GM12874 (cell line): Measurements from ENCODE around the gene NRIP1.

Experiments used
- TF ChIP-seq, protein P1 (sequence below): IDR thresholded peaks from 2 replicates; pipeline ENCODE4 v1.5.1; 2011; ENCODE audit warnings: low read depth, mild to moderate bottlenecking, control low read depth, low read length, moderate library complexity; ENCODE audit not compliant: insufficient read depth

NRIP1 gene

DNA sequence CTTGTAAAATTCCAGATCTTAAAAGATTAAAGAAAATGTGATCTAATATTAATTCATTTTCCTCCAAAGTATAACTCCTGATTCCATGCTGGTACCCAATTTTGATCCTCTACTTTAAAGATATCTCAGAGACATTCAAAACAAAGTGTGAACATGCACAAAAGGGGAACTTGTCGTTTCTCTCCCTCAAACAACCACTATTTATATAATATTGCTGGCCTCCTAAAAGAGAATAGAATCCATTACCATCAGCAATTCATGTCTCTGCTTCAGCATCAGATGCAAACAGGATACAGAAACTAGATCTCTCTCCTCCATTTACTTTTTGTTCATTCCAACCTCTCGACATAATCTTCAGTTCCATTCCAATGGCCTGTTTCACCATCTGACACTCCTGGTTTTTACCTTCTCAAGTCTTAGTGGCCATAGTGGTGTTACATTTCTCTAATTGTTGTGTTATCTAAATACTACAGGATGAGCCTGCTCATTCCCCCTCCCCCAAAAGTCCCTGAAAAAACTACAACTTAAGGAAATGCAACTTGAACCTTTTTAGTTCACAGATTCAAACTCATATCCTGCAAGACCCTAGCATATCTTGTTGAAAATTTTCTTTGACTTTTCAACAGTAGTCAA lies 4.1 kb downstream of the NRIP1 start:
- TF ChIP-seq, protein P1, sequence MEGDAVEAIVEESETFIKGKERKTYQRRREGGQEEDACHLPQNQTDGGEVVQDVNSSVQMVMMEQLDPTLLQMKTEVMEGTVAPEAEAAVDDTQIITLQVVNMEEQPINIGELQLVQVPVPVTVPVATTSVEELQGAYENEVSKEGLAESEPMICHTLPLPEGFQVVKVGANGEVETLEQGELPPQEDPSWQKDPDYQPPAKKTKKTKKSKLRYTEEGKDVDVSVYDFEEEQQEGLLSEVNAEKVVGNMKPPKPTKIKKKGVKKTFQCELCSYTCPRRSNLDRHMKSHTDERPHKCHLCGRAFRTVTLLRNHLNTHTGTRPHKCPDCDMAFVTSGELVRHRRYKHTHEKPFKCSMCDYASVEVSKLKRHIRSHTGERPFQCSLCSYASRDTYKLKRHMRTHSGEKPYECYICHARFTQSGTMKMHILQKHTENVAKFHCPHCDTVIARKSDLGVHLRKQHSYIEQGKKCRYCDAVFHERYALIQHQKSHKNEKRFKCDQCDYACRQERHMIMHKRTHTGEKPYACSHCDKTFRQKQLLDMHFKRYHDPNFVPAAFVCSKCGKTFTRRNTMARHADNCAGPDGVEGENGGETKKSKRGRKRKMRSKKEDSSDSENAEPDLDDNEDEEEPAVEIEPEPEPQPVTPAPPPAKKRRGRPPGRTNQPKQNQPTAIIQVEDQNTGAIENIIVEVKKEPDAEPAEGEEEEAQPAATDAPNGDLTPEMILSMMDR = no peak

DNA sequence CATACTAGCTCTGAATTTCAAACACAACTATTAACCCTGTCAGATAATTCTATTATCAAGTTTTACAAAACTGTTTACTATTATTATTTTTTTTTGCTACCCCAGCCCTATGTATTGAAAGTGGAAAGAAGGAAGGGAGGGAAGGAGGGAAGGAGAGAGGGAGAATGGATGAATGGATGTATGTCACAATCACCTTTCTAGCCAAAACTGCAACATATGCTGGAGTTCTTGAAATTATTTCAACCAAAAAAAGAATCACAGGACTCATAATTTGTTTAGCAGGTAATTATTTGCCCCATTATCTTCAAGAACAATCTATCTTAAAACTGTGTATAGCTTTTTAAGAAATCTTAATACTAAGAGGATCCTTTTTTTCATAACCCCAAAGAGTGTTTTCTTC lies 5.4 kb downstream of the NRIP1 start:
- TF ChIP-seq, protein P1 = no peak

DNA sequence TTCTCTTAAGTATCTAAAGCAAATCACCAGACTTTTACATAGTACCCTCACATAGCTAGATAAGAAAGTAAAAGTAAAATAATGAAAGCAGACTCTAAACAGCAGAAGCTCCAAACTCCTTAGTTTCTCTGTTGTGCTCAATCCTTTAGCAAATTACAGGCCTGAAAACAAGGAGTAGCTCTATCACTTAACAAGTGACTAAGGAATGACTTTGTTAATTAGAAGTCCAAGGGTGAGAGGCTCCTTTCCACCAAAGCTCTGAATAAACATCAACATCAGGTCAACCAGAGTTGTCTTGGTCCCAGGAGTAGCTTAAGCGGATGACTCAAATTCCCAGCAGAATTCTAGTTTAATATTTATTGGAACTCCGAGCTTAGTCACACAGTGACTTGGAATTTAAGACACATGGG lies 5.9 kb downstream of the NRIP1 start:
- TF ChIP-seq, protein P1 = no peak

DNA sequence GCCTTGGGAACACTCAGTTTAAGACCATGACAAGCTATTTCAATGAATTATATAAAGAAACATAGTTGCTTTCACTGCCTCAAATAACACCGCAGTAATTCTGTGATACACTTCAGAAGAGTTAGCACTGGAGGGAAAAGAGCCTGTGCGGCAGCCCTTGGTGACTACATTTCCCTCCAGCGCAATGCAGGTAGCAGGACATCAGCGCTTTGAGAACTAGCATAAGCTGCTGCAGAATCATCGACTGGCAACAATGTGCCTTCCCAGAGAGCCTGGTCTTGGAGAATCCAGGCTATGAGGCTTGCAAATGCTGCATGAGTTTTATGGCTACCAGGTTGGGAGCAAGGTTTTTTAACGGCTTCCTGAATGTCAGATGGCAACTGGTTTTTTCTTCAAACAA lies 7.5 kb downstream of the NRIP1 start:
- TF ChIP-seq, protein P1 = no peak

DNA sequence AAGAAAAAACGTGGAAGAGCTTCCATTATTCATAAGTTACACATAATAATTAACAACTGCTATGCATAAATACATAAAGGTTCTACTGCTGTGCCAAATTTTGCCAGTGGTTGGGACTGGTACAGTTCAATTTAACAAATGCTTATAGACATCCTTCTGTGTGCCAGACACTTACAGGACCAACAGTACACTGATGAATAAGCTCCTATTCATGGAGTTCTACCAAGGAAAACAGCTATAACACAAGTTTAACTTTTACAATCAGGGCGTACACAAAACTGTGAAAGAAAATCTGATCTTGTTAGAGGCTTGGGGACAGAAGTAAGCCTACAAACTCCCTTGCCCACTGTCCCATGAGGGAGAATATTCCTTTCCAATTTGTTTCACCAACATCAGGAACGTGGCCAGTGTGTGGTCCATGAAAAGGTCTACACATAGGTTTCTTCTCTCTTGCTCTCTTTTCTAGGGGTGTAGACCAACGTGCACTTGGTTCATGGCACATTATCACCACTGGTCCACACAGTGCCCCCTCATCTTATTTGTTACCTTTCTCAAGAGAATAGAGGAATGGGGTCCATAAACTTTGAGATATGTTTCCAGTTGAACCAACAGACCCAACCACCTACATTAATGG lies 10.1 kb downstream of the NRIP1 start:
- TF ChIP-seq, protein P1 = no peak

DNA sequence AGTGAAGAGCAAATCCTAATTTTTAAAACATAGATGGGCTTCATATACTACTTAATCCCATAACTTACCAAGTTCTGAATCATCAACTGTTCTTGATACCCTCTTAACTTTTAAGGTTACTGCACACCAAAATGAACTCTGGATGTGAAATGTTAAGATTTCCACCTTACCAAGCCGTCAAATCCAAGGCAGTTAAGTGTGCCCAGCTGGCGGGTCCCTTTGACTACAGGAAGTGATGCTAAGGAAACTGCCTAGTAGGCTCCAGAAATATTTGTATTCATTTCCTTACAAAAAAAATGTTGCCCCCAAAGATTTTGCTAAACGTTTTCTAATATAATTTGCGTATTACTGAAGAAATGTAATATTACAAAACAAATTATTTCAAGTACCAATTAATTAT lies 10.7 kb downstream of the NRIP1 start:
- TF ChIP-seq, protein P1 = no peak

DNA sequence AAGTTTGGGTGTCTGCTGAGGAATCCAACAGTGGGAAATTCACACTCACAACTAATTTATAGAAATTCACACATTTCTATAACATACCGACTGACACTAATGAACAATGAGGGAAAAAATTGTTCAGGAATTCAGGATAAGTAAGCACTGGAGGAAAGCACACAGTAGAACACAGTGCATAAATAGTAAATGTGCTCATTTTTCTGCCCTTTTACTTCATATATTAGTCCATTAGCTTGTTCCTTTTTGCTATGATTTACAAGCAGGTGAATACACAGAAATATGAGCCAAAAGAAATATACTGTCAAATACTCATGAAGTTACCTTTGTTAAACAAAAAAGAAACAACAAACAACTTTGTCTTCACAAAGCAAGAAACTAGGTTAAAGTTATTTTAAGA lies 11.3 kb downstream of the NRIP1 start:
- TF ChIP-seq, protein P1 = no peak

DNA sequence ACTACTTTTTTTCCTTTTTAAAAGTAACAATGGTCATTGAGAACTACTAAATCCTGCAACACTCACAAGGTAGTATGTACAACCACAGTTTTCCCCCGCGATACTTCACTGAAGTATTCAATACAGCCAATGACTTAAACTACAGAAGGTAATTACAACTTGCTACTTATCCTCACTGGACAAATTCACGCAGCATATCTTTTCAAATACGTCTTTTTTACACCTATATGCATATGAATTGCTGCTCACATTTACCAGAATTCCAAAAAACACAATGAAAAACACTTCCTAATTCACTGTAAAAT lies 12.4 kb downstream of the NRIP1 start:
- TF ChIP-seq, protein P1 = no peak
